Measurements from ENCODE around the gene DMRTA2. TPM values are rescaled to one million over a fixed set of nuclear protein-coding genes. Genes with fewer than 3 reads are reported as not detected.

DMRTA2 gene
- total RNA-seq, 2 donors from 2014 or later: 0.28 to 0.41 TPM

DNA sequence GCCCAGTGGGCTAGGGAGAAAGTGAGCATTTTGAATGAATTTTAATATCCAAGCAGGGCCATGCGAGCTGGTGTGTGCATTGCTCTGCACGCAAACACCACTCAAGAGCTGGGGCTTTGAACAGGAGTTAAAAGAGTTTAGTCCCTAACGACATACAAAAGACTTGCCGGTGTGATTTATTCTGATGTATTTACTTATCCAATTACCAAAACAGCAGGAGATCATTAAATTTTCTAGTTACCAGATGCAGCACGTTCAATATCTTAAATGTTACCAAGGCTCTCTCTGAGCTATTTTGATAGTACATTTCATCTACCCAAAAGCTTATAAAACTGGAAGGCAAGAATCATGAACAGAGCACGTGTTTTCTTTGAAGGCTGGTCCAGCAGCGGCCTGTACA lies 30.0 kb upstream of the DMRTA2 start:
- Histone ChIP-seq H3K4me3 (no peak overlapping the region), H3K4me1 (ENCODE audit: control insufficient read depth in 1 of 2, low read depth in 2 of 2) (no peaks in the 10 kb centered on the region), H3K9me3 (no peaks in the 10 kb centered on the region), H3K27ac (no peak overlapping the region), H3K36me3 (no peaks in the 10 kb centered on the region), H3K27me3 (replicated peaks; ENCODE audit: insufficient read depth) (no peaks in the 10 kb centered on the region)
- ATAC-seq (ENCODE audit: insufficient number of reproducible peaks, low FRiP score, low read depth) (no peak), DNase-seq (ENCODE audit: low spot score) (no peak)
- TF ChIP-seq, protein P1, sequence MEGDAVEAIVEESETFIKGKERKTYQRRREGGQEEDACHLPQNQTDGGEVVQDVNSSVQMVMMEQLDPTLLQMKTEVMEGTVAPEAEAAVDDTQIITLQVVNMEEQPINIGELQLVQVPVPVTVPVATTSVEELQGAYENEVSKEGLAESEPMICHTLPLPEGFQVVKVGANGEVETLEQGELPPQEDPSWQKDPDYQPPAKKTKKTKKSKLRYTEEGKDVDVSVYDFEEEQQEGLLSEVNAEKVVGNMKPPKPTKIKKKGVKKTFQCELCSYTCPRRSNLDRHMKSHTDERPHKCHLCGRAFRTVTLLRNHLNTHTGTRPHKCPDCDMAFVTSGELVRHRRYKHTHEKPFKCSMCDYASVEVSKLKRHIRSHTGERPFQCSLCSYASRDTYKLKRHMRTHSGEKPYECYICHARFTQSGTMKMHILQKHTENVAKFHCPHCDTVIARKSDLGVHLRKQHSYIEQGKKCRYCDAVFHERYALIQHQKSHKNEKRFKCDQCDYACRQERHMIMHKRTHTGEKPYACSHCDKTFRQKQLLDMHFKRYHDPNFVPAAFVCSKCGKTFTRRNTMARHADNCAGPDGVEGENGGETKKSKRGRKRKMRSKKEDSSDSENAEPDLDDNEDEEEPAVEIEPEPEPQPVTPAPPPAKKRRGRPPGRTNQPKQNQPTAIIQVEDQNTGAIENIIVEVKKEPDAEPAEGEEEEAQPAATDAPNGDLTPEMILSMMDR (IDR thresholded peaks at IDR 0.05): no peak

DNA sequence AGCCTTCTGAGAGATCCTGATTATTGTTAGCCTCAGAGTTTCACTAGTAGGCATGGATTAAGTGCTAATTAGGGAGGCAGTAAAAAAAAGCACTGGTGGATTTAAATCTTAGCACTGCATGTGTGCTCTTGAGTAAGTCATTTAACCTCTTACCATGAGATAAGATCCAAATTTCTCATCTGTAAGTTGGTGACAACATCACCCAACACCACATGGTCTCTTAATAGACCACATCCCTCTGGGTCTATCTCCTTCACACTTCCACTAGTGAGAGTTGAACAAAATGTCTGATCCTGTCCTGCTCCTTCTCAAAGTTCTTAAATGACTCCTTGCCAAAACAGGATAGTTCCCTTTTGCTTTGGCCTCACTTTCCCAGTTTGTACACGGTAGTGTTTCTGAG lies 29.5 kb upstream of the DMRTA2 start:
- H3K27ac ChIP-seq: no peak overlapping the region
- DNase-seq (ENCODE audit: low spot score) (no peak), ATAC-seq (ENCODE audit: insufficient number of reproducible peaks, low FRiP score, low read depth) (no peak)
- no peaks in the 10 kb centered on the region for H3K27me3 ChIP-seq (replicated peaks; ENCODE audit: insufficient read depth)
- no peaks in the 10 kb centered on the region for H3K36me3 ChIP-seq
- no peaks in the 10 kb centered on the region for H3K9me3 ChIP-seq
- no peak overlapping the region for H3K4me3 ChIP-seq
- TF ChIP-seq, protein P1 (IDR thresholded peaks at IDR 0.05): no peak
- H3K4me1 ChIP-seq (ENCODE audit: control insufficient read depth in 1 of 2, low read depth in 2 of 2): no peaks in the 10 kb centered on the region

DNA sequence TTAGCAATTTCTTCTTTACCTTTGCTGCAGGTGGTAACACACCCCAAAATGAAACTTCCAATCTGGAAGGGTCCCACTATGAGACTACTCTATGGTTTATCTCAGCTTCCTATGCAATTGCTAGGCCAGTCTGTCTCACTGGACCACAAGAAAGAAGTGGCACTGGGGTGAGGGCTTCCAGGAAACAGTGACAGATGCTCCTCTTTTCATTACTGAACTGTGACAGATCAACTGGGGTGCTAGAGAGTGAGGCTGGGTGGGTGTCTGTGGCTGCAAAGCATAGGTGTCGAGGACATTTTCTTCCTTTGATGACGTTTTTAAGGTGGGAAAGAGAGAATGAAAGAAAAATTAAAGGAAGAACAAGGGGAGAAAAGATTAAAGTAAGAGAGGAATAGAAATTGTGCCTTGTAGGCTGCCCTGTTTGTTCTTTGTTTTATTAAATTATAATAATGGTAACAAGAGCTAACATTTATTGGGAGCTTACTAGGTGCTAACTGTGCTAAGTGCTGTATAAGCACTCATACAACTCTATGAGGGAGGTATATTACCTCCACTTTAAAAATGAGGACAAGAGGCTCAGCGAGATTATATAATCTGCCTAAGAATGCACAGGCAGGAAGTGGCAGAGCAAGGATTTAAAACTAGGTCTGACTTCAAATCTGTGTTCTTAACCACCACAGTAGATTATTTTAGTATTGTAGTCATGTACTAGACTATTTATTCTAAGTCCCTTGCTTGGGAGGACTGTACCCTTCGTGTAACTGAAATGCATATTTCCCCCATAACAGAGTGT lies 27.8 kb upstream of the DMRTA2 start:
- Histone ChIP-seq H3K4me1 (ENCODE audit: control insufficient read depth in 1 of 2, low read depth in 2 of 2) (no peaks in the 10 kb centered on the region), H3K27me3 (replicated peaks; ENCODE audit: insufficient read depth) (no peaks in the 10 kb centered on the region), H3K36me3 (no peaks in the 10 kb centered on the region), H3K27ac (no peak overlapping the region), H3K4me3 (no peak overlapping the region), H3K9me3 (no peaks in the 10 kb centered on the region)
- DNase-seq (ENCODE audit: low spot score) (no peak), ATAC-seq (ENCODE audit: insufficient number of reproducible peaks, low FRiP score, low read depth) (no peak)
- TF ChIP-seq, protein P1 (IDR thresholded peaks at IDR 0.05): no peak

DNA sequence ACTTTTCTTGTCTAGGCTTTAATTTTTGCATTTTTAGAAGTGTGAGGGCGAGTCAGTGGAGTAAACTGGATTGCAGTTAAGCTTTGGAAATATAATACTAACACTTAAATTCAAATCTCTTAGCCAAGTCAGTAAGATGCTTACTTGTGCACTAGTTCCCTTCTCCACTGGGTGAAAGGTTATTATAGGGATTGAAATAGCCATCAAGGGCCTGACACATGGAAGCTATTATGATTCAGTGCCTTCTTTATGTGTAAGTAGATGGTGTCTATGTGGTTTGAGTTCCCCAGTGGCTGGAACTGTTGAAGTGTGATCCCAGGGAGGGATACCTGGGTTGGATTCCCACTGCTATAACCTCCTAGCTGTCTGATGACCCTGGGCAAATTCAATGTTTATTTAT lies 24.7 kb upstream of the DMRTA2 start:
- H3K9me3 ChIP-seq: no peaks in the 10 kb centered on the region
- no peak overlapping the region for H3K27ac ChIP-seq
- ATAC-seq (ENCODE audit: insufficient number of reproducible peaks, low FRiP score, low read depth) (no peak), DNase-seq (ENCODE audit: low spot score) (no peak)
- no peaks in the 10 kb centered on the region for H3K27me3 ChIP-seq (replicated peaks; ENCODE audit: insufficient read depth)
- TF ChIP-seq, protein P1 (IDR thresholded peaks at IDR 0.05): no peak
- H3K4me3 ChIP-seq: no peak overlapping the region
- peaks cover 3% of the 10 kb centered on the region for H3K36me3 ChIP-seq
- H3K4me1 ChIP-seq (ENCODE audit: control insufficient read depth in 1 of 2, low read depth in 2 of 2): no peaks in the 10 kb centered on the region

DNA sequence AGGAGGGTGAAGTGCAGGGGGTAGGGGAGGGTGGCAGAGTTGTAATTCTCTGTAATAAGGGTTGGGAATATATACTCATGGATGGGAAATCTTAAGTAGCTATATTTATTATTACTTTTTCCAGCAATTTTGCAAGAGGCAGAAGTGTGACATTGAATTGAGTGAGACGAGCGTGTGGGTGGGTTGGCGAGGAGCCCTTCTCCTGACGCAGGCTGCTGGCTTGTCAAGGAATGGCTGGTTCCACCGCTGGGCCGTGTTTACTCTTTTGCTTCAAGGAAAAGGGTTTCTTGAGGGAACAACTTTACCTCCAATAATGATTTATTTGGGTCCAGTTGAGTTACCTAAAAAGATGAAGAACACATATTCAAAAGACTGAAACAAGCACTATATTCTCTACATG lies 17.9 kb upstream of the DMRTA2 start:
- no peak for ATAC-seq (ENCODE audit: insufficient number of reproducible peaks, low FRiP score, low read depth)
- Histone ChIP-seq H3K9me3 (no peaks in the 10 kb centered on the region), H3K36me3 (peaks cover 3% of the 10 kb centered on the region), H3K27ac (no peak overlapping the region), H3K4me1 (ENCODE audit: control insufficient read depth in 1 of 2, low read depth in 2 of 2) (no peaks in the 10 kb centered on the region), H3K27me3 (replicated peaks; ENCODE audit: insufficient read depth) (no peaks in the 10 kb centered on the region), H3K4me3 (no peak overlapping the region)
- TF ChIP-seq, protein P1 (IDR thresholded peaks at IDR 0.05): no peak
- no peak for DNase-seq (ENCODE audit: low spot score)
